HG03108 (cell line): ENCODE results near the gene LDLRAD4.
"Not testable (repeated sequence)": the region's sequence is repeated elsewhere in the genome, so short reads cannot be mapped to it uniquely, and the experiment has no call there.

ENCODE experiments used
- ATAC-seq: cut with Tn5 transposase; IDR thresholded peaks from one replicate; pipeline ENCODE4 v1.9.1; 2021; ENCODE audit warnings: moderate library complexity; ENCODE audit not compliant: unreplicated experiment

LDLRAD4 gene

GRCh38 chr18:13680612-13681011 lies 462.1 kb downstream of the LDLRAD4 start:
- no peak for ATAC-seq

- no peak for ATAC-seq
Observed at GRCh38 chr18:13681701-13682100, 463.1 kb downstream of the LDLRAD4 start.

GRCh38 chr18:13684546-13684945 lies 466.0 kb downstream of the LDLRAD4 start:
- ATAC-seq: no peak

- ATAC-seq: no peak
Observed at GRCh38 chr18:13688191-13689136, 469.9 kb downstream of the LDLRAD4 start.

- not testable (repeated sequence) for ATAC-seq
Observed at GRCh38 chr18:13690060-13690459, 471.5 kb downstream of the LDLRAD4 start.

- not testable (repeated sequence) for ATAC-seq
Observed at GRCh38 chr18:13695337-13695736, 476.8 kb downstream of the LDLRAD4 start.

- no peak for ATAC-seq
Observed at GRCh38 chr18:13696961-13697360, 478.4 kb downstream of the LDLRAD4 start.

- no peak for ATAC-seq
Observed at GRCh38 chr18:13700153-13700552, 481.6 kb downstream of the LDLRAD4 start.
